Activated CD4-positive, alpha-beta T cell treated with anti-CD3 and anti-CD28 coated beads, Interleukin-2, amount 50 U/mL, for 24 hours (primary cell): Measurements from ENCODE around the gene DAAM2.

Source experiments
- DNase-seq, 2 donors: peaks; one replicate each; pipeline ENCODE4 v3.0.0-alpha.2; 2020; ENCODE audit warnings: low read depth in 1 of 2, low spot score in 1 of 2

The DAAM2 gene

GRCh38 chr6:39791850-39792539, at the start of gene DAAM2:
TSS of gene DAAM2 (plus strand) at chr6:39792376. CDS start at chr6:39856303, 63,927 bp downstream.
- no peak for DNase-seq

- no peak for DNase-seq
These were observed 45.4 kb upstream of the DAAM2 start for GRCh38 chr6:39746795-39747194.

- DNase-seq: no peak
These were observed 39.1 kb upstream of the DAAM2 start for GRCh38 chr6:39752835-39753724.

- no peak for DNase-seq
These were observed 38.5 kb upstream of the DAAM2 start for GRCh38 chr6:39753725-39754045.

GRCh38 chr6:39754514-39755115, 37.6 kb upstream of the DAAM2 start:
- DNase-seq: no peak

GRCh38 chr6:39755231-39755630, 36.9 kb upstream of the DAAM2 start:
- DNase-seq: no peak

- DNase-seq: no peak
These were observed 35.6 kb upstream of the DAAM2 start for GRCh38 chr6:39756582-39756981.

GRCh38 chr6:39758905-39759605, 33.1 kb upstream of the DAAM2 start:
- DNase-seq: no peak

- DNase-seq: no peak
These were observed 31.8 kb upstream of the DAAM2 start for GRCh38 chr6:39760226-39760952.

DNA sequence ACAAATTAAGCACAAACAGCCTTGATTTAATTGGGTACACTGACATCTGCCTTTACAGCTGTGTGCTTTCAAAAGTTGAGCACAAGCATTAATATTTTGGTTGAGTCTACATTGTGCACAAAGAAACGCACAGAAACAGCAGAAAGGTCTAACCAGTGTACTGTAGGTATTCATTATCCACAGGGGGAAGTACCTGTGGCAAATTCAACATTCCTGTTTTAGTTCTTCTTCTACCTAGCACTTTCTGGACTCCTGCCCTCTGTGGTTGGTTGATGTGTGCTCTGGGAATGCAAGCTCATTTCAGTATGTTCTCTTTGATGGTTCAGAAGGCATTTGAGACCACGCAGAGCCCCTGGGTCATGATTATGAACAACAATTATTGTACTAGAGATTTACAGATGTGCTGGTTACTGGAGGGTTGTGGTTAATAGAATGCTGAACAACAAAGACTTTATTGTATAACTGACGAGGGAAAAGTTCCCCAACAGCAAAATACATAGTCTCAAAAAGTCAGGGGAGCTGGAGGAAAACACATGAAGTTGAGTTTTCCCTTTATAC, 26.6 kb upstream of the DAAM2 start:
- DNase-seq: no peak

- no peak for DNase-seq
These were observed 23.2 kb upstream of the DAAM2 start for GRCh38 chr6:39769012-39769411.

DNA sequence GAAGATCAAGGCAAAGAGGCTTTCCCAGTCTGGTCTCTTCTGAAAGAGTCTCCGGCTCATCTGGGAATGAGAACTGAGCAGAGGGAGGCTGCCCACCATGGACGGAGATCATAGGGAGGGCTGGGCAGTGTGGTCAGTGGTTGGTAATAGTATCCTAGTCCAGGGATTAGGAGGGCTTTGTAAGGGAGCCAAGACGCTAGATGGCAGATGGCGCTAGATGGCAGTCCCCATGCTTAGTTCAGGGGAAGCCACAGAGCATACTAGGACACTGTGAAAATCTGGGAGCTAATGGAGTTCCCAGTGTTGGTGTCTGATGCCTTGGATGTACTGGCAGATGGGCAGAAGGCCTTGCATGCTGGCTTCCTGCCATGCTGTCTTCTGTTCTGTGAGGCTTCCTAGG, 21.7 kb upstream of the DAAM2 start:
- no peak for DNase-seq

DNA sequence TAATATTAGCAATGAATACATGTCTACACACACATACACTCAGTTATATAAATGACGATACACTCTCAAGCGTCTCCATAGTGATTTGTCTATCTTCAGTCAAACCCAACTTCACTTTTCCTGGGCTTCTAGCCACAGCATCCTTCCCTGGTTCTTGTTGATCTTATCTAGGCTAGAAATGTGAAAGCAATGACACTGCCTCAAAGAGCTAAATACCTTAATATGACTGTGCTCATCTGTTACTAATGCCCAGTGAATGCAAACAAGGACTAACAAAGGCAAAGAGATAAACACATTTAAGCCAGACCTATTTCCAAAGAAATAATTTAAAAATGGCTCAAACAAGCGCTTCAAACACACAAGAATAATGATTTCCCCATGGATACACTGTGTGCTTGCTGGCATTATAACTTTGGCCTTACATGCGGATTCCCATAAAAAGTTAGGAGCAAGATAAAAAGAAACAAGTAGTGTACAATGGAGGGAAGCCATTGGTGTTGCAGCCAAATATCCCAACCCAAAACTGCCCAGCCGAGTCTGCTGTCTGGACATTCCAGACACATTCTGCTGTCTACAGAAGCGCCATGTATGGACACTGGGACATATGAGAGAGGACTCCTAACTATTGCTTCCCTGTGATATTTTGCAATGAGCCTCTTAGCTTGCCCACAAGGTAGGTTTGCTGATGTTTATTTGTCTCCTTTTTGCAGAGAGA, 19.5 kb upstream of the DAAM2 start:
- no peak for DNase-seq

DNA sequence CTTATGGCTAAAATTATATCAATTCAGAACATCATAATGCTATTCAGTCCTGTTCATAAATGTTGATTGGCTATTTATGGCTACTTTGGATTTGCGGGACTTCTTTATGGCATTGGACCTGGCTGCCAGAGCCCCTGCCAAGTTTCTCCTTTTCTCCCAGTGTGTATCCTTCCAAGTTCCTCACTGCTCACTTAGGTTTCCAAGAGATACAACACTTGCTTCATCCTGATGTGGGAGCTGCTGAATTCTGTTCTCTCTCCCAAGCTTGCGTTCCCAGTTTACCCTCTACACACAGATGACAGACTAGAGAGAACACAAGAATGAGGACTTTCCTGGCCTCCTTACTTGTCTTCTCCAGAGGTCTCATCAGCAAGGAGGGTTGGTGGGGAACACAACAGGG, 18.4 kb upstream of the DAAM2 start:
- DNase-seq: no peak

GRCh38 chr6:39776581-39776980, 15.6 kb upstream of the DAAM2 start:
- DNase-seq: no peak

DNA sequence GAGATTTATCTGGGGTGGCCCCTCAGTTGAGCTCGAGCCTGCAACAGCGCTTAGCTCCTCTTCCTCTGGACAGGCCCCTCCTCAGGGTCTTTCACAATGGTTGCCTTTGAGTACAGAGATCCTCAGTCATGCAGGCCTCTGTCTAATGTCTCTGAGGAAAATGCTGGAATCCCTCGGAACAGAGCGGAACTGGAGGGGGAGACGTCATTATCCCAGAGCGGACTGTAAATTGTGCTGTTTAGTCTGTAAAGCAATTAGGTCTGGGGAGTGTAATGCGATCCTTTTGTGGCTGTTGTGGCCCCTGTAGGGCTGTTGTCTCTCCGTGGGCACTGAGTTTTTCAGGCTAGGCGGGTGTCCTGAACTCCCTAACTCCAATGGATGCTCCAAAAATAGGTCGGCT, 15.0 kb upstream of the DAAM2 start:
- DNase-seq: no peak

- no peak for DNase-seq
These were observed 14.5 kb upstream of the DAAM2 start for GRCh38 chr6:39777661-39778060.

- no peak for DNase-seq
These were observed 13.5 kb upstream of the DAAM2 start for GRCh38 chr6:39778581-39779255.

- DNase-seq: no peak
These were observed 6.9 kb upstream of the DAAM2 start for GRCh38 chr6:39785281-39785680.
